ENCODE measurements around the gene COPG1.

COPG1 gene

GRCh38 chr3:129291236-129291886 is 42.0 kb downstream of the COPG1 start:
- Histone ChIP-seq H3K27me3 (ENCODE audit: control insufficient read depth, insufficient read depth, low read length) (no peaks in the 10 kb centered on the region), H3K36me3 (ENCODE audit: control insufficient read depth, insufficient read depth, low read length) (peaks cover 12% of the 10 kb centered on the region), H3K27ac (ENCODE audit: low read depth, low read length) (no peak overlapping the region), H3K4me3 (ENCODE audit: low read length) (no peak overlapping the region), H3K9ac (ENCODE audit: low read length) (no peak overlapping the region), H3K4me1 (ENCODE audit: control insufficient read depth, insufficient read depth, low read length) (no peaks in the 10 kb centered on the region)

DNA sequence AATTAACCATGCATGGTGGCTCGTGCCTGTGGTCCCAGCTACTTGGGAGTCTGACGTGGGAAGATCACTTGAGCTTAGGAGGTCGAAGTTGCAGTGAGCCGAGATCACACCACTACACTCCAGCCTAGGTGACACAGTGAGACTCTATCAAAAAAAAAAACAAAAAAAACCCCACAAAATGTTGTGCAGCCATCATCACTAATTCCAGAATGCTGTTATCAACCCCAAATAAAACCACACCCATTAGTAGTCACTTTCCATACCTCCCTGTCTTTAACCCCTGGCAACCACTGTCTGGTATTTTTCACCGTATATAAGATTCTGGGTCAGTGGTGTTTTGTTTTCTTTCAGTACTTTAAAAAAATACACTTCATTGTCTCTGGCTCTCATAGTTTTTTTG is 45.9 kb downstream of the COPG1 start:
- no peaks in the 10 kb centered on the region for H3K27me3 ChIP-seq (ENCODE audit: control insufficient read depth, insufficient read depth, low read length)
- H3K27ac ChIP-seq (ENCODE audit: low read depth, low read length), result no peak overlapping the region
- no peaks in the 10 kb centered on the region for H3K4me1 ChIP-seq (ENCODE audit: control insufficient read depth, insufficient read depth, low read length)
- peaks cover 18% of the 10 kb centered on the region for H3K36me3 ChIP-seq (ENCODE audit: control insufficient read depth, insufficient read depth, low read length)
- no peak overlapping the region for H3K4me3 ChIP-seq (ENCODE audit: low read length)
- no peak overlapping the region for H3K9ac ChIP-seq (ENCODE audit: low read length)

DNA sequence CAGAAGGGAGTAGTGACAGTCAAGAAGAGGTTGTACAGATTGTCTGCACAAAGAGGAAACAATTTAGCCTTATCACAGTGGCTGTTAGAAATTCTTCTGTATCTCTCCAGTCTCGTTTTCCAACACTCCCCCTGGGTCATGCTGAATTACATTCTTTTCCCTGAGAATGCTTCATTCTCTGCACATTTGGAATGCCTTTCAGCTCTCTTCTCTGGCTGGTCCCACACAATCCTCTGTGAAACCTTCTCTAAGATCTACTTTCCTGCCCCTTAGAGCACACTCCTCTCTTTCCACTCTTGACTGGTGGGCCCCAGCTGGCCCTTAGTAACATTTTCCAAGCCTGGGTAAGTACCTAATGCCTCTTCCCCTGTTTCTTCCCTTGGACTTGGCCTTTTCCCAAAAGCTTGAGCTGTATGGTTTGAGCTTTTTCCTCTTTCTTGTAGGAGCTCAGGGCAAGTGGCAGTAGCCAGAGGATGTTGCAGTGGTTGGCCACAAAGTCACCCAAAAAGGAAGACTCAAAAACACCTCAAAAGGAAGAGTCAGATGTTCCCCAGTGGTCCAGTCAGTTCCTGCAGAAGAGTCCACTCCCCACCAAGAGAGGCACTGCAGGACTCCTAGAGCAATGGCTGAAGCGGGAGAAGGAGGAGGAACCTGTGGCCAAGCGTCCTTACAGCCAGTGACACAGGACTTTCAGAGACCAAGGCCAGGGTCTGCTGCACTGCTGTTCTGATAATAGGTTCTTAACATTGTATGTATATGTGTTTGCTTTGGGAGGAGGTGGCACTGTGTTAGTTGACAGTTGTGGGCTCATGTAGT is 54.9 kb downstream of the COPG1 start:
- Histone ChIP-seq H3K4me1 (ENCODE audit: control insufficient read depth, insufficient read depth, low read length) (no peaks in the 10 kb centered on the region), H3K27ac (ENCODE audit: low read depth, low read length) (no peak overlapping the region), H3K36me3 (ENCODE audit: control insufficient read depth, insufficient read depth, low read length) (peaks cover 4% of the 10 kb centered on the region), H3K4me3 (ENCODE audit: low read length) (no peak overlapping the region), H3K27me3 (ENCODE audit: control insufficient read depth, insufficient read depth, low read length) (no peaks in the 10 kb centered on the region), H3K9ac (ENCODE audit: low read length) (no peak overlapping the region)

DNA sequence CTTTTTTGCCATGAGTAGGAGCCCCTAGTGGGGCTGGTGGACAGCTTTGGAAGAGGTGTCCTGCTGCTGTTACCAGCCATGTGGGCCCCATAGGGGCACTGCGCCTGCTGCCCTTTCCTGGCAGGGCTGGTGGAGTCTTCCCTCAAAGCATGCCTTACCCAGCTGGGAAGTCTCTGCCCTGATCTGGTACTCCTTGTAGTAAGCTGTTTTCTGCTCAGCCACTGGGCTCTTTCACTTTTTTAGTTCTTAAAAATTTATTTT is 55.5 kb downstream of the COPG1 start:
- Histone ChIP-seq H3K9ac (ENCODE audit: low read length) (no peak overlapping the region), H3K4me1 (ENCODE audit: control insufficient read depth, insufficient read depth, low read length) (no peaks in the 10 kb centered on the region), H3K27ac (ENCODE audit: low read depth, low read length) (no peak overlapping the region), H3K36me3 (ENCODE audit: control insufficient read depth, insufficient read depth, low read length) (peaks cover 4% of the 10 kb centered on the region), H3K4me3 (ENCODE audit: low read length) (no peak overlapping the region), H3K27me3 (ENCODE audit: control insufficient read depth, insufficient read depth, low read length) (no peaks in the 10 kb centered on the region)

DNA sequence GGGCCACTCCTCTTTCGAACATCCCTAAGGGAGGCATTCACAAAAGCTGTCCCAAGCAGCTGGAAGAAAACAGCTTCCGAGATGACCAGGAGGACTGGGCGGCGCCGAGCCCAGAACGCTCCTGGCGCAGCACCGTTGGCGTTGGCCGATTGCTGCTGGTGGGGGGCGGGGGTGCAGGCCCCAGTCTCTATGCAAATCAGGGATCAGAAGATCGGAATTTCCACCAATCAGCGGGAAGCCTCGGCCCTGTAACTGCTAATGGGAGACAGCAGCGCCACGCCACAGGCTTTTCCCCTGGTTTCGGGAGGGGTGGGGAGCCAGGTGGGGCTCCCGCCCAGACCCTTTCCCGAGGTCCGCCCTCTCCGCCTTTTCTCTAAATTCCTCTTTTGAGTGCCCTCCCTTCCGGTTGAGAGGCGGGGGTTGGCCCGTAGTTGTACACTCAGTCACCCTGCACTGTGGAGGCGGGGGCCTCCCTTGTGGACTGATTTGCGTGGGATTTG is 56.2 kb downstream of the COPG1 start:
- Histone ChIP-seq H3K4me3 (ENCODE audit: low read length) (no peak overlapping the region), H3K9ac (ENCODE audit: low read length) (no peak overlapping the region), H3K36me3 (ENCODE audit: control insufficient read depth, insufficient read depth, low read length) (peaks cover 4% of the 10 kb centered on the region)

DNA sequence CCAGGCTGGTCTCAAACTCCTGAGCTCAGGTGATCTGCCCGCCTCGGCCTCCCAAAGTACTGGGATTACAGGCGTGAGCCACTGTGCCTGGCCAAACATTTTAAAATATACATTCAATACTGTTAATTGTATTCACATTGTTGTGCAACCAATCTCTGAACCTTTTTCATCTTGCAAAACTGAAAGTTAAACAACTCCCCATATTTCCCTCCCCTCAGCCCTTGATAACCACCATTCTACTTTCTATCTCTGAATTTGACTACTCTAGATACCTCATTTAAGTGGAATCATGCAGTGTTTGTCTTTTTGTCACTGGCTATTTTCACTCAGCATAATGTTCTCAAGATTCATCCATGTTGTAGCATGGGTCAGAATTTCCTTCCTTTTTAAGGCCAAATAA is 59.2 kb downstream of the COPG1 start:
- Histone ChIP-seq H3K4me1 (ENCODE audit: control insufficient read depth, insufficient read depth, low read length) (no peaks in the 10 kb centered on the region), H3K27ac (ENCODE audit: low read depth, low read length) (no peak overlapping the region)

More for the DNA sequence above, 56.2 kb downstream of the COPG1 start:
- no peaks in the 10 kb centered on the region for H3K27me3 ChIP-seq (ENCODE audit: control insufficient read depth, insufficient read depth, low read length)
- no peaks in the 10 kb centered on the region for H3K4me1 ChIP-seq (ENCODE audit: control insufficient read depth, insufficient read depth, low read length)
- peak overlapping the region; percentile 45 for H3K27ac ChIP-seq (ENCODE audit: low read depth, low read length)

GRCh38 chr3:129310111-129311011 is 61.0 kb downstream of the COPG1 start:
- Histone ChIP-seq H3K27ac (ENCODE audit: low read depth, low read length) (no peak overlapping the region), H3K4me3 (ENCODE audit: low read length) (no peak overlapping the region), H3K4me1 (ENCODE audit: control insufficient read depth, insufficient read depth, low read length) (no peaks in the 10 kb centered on the region)

More for the DNA sequence above, 59.2 kb downstream of the COPG1 start:
- H3K27me3 ChIP-seq (ENCODE audit: control insufficient read depth, insufficient read depth, low read length), result no peaks in the 10 kb centered on the region
- no peak overlapping the region for H3K4me3 ChIP-seq (ENCODE audit: low read length)
- no peak overlapping the region for H3K9ac ChIP-seq (ENCODE audit: low read length)
- H3K36me3 ChIP-seq (ENCODE audit: control insufficient read depth, insufficient read depth, low read length), result no peaks in the 10 kb centered on the region

DNA sequence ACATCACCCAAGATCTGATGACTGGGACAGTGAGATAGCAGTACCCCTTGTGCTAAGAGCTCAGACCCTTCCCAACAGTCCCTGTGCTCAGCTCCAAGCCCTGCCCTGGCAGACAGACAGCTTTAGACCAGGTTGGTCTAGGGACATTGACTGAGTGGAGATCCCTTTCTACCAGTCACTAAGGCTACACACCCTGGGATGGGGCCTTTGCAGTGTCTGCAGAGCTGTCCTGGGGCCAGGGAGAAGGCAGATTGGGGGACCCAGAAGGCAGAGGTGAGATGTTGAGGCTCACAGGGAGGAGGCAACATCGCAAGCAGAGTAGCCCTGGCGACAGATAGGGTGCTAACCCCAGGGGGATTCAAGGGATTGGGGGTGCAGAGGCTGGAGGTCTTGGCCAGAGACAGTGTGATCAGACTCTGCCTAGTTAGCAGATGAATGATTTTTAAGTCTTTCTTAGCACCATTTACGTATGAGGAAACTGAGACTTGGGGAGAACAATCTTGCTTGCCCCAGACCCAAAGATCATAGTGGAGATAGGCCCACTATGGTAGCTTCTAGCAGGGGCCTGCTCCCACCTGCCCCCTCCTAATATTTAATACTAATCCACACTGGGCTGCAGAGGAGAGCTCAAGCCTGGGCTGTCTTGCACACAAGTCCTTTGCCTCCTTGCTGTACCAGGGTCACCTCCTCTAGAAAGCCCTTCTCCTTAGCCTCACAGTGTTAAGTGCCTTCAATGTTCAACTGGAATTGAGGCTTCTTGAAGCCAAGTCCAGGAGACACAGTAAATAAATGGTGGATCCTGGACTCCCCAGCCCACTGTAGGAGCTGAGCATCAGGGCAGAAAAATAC is 61.9 kb downstream of the COPG1 start:
- no peak overlapping the region for H3K9ac ChIP-seq (ENCODE audit: low read length)
- H3K27ac ChIP-seq (ENCODE audit: low read depth, low read length), result no peak overlapping the region
- H3K27me3 ChIP-seq (ENCODE audit: control insufficient read depth, insufficient read depth, low read length), result no peaks in the 10 kb centered on the region
- no peaks in the 10 kb centered on the region for H3K36me3 ChIP-seq (ENCODE audit: control insufficient read depth, insufficient read depth, low read length)
- no peaks in the 10 kb centered on the region for H3K4me1 ChIP-seq (ENCODE audit: control insufficient read depth, insufficient read depth, low read length)
- H3K4me3 ChIP-seq (ENCODE audit: low read length), result no peak overlapping the region

More at GRCh38 chr3:129310111-129311011, 61.0 kb downstream of the COPG1 start:
- H3K27me3 ChIP-seq (ENCODE audit: control insufficient read depth, insufficient read depth, low read length), result no peaks in the 10 kb centered on the region
- no peaks in the 10 kb centered on the region for H3K36me3 ChIP-seq (ENCODE audit: control insufficient read depth, insufficient read depth, low read length)
- H3K9ac ChIP-seq (ENCODE audit: low read length), result no peak overlapping the region

- Histone ChIP-seq H3K27ac (ENCODE audit: low read depth, low read length) (no peak overlapping the region), H3K36me3 (ENCODE audit: control insufficient read depth, insufficient read depth, low read length) (no peaks in the 10 kb centered on the region), H3K27me3 (ENCODE audit: control insufficient read depth, insufficient read depth, low read length) (no peaks in the 10 kb centered on the region), H3K9ac (ENCODE audit: low read length) (no peak overlapping the region), H3K4me3 (ENCODE audit: low read length) (no peak overlapping the region), H3K4me1 (ENCODE audit: control insufficient read depth, insufficient read depth, low read length) (no peaks in the 10 kb centered on the region)
Observed at GRCh38 chr3:129312021-129312639, 62.7 kb downstream of the COPG1 start.

DNA sequence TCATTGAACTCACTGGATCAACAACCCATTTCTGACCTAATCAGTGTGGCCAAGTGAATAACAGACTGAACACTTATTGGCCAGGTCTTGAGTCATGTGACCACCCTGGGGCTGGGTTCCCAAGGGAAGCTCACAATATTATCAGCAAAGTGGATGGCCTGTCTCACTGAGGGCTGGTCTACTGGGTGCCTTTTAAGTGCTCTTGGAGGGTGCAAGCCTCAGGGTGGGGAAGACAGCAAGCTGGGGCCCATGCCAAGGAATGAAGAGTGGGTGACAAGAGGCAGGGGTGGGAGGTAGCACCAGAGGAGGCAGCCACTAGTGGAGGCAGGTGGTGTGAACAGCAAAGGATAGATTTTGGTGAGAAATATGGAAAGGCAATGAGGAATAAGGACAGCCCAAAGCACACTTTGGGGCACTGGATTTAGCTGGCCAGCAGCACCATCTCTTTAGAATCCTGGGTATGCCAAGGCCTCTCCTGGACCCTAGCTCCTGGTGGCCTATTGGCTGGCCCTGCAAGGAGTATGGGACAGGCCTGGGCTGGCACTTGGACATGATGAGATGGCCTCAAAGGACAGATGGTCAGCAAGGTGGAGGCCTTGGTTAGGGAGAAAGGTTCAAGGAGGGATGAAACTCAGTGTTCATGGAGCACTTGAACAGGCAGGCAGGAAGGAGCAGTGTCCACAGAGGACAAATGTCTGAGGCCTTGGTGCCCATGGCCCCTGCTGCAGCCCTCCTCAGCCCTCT is 63.4 kb downstream of the COPG1 start:
- no peaks in the 10 kb centered on the region for H3K4me1 ChIP-seq (ENCODE audit: control insufficient read depth, insufficient read depth, low read length)
- H3K4me3 ChIP-seq (ENCODE audit: low read length), result no peak overlapping the region
- H3K27me3 ChIP-seq (ENCODE audit: control insufficient read depth, insufficient read depth, low read length), result no peaks in the 10 kb centered on the region
- no peak overlapping the region for H3K9ac ChIP-seq (ENCODE audit: low read length)
- H3K36me3 ChIP-seq (ENCODE audit: control insufficient read depth, insufficient read depth, low read length), result no peaks in the 10 kb centered on the region
- no peak overlapping the region for H3K27ac ChIP-seq (ENCODE audit: low read depth, low read length)

GRCh38 chr3:129313415-129313664 is 63.9 kb downstream of the COPG1 start:
- H3K4me3 ChIP-seq (ENCODE audit: low read length), result no peak overlapping the region
- no peak overlapping the region for H3K27ac ChIP-seq (ENCODE audit: low read depth, low read length)
- H3K9ac ChIP-seq (ENCODE audit: low read length), result no peak overlapping the region

More at GRCh38 chr3:129313415-129313664, 63.9 kb downstream of the COPG1 start:
- H3K4me1 ChIP-seq (ENCODE audit: control insufficient read depth, insufficient read depth, low read length), result no peaks in the 10 kb centered on the region
- H3K27me3 ChIP-seq (ENCODE audit: control insufficient read depth, insufficient read depth, low read length), result no peaks in the 10 kb centered on the region
- H3K36me3 ChIP-seq (ENCODE audit: control insufficient read depth, insufficient read depth, low read length), result no peaks in the 10 kb centered on the region

All from rectal smooth muscle tissue (tissue), 1 donor.